OCI-LY3 (cell line): ENCODE measurements around the gene ALDH5A1.
A peak's percentile ranks its signal among the peaks of the same experiment; 100 is the strongest.

ENCODE experiments used
- H2AFZ ChIP-seq: fragments of 200-600, 300-600 bp; shearing (Covaris generic); 2 replicates; pipeline ENCODE4 v1.6.0; 2014; ENCODE audit warnings: antibody characterized with exemption, low read depth, low read length
- H3K27ac ChIP-seq: fragments of 200-600, 300-600 bp; sonication (generic); 2 replicates; pipeline ENCODE4 v1.5.1; 2014; ENCODE audit warnings: mild to moderate bottlenecking, low read length, moderate library complexity, mixed read lengths
- H3K27me3 ChIP-seq: fragments of 200-600, 300-600 bp; sonication (generic); 2 replicates; pipeline ENCODE4 v1.6.1; 2014; ENCODE audit warnings: low read depth, low read length, mixed read lengths
- H3K36me3 ChIP-seq: fragments of 200-600, 300-600 bp; sonication (generic); replicated peaks from 2 replicates; pipeline ENCODE3; 2014; ENCODE audit warnings: low read depth, low read length, mixed read lengths
- H3K4me1 ChIP-seq: fragments of 300-600, 200-600 bp; sonication (generic); 2 replicates; pipeline ENCODE4 v1.6.1; 2014; ENCODE audit warnings: low read length, mixed read lengths
- H3K4me2 ChIP-seq: fragments of 200-600, 300-600 bp; sonication (generic); 2 replicates; pipeline ENCODE4 v1.6.1; 2014; ENCODE audit warnings: low read length, mixed read lengths
- H3K4me3 ChIP-seq: fragments of 300-600, 200-600 bp; sonication (generic); 2 replicates; pipeline ENCODE4 v1.5.1; 2014; ENCODE audit warnings: antibody characterized with exemption, mild to moderate bottlenecking, low read length, moderate library complexity
- H3K79me2 ChIP-seq: fragments of 300-600, 200-600 bp; shearing (Covaris generic); 2 replicates; pipeline ENCODE4 v1.6.1; 2014; ENCODE audit warnings: mild to moderate bottlenecking, low read length, mixed read lengths
- H3K9ac ChIP-seq: fragments of 300-600, 200-600 bp; shearing (Covaris generic); 2 replicates; pipeline ENCODE4 v1.6.0; 2014; ENCODE audit warnings: mild to moderate bottlenecking, low read length, moderate library complexity
- H3K9me3 ChIP-seq: fragments of 200-600, 300-600 bp; shearing (Covaris generic); 2 replicates; pipeline ENCODE4 v1.6.1; 2014; ENCODE audit warnings: low read length, mixed read lengths; ENCODE audit not compliant: insufficient read depth
- H4K20me1 ChIP-seq: fragments of 200-600, 300-600 bp; sonication (generic); 2 replicates; pipeline ENCODE4 v1.6.1; 2016; ENCODE audit warnings: low read length, mixed read lengths; ENCODE audit not compliant: insufficient read depth
- CTCF ChIP-seq: fragments of 200-600, 300-600 bp; sonication (generic); IDR thresholded peaks from 2 replicates; pipeline ENCODE4 v1.5.1; 2014; ENCODE audit warnings: antibody characterized with exemption, low read length, low read depth
- EZH2phosphoT487 ChIP-seq: fragments of 200-600 bp; shearing (Covaris generic); IDR thresholded peaks from 2 replicates; pipeline ENCODE4 v1.6.1; 2018; ENCODE audit warnings: antibody characterized with exemption, mixed run types, low read depth

The ALDH5A1 gene

DNA sequence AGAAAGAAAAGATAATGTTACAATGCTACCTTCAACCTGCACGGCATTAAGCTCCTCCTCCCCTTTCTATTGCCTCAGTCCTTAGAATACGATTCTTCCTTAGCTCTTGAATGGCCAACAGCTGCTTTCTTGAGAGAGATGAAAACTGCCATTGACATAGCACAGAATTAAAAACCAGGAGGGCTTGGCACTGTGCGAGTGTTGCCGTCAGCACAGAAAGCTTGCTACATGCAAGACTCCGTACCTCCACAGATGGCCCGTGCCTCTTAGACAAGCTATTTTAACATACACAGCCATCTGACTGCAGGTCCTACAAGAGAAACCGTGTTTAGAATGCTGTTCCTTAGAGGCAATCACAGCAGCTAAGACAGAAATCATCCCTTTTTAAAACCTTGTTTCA, 51.7 kb downstream of the ALDH5A1 start:
- Histone ChIP-seq H3K79me2 (no peaks in the 10 kb centered on the region), H3K27ac (no peak overlapping the region), H4K20me1 (no peaks in the 10 kb centered on the region), H3K4me3 (no peak overlapping the region), H3K36me3 (no peaks in the 10 kb centered on the region), H3K9me3 (no peaks in the 10 kb centered on the region), H3K27me3 (no peaks in the 10 kb centered on the region), H3K4me2 (no peak overlapping the region), H2AFZ (no peak overlapping the region), H3K4me1 (peaks cover 7% of the 10 kb centered on the region; the same call in 1 of the 2 replicates), H3K9ac (no peak overlapping the region)
- TF ChIP-seq EZH2phosphoT487 (no peak), CTCF (no peak)

DNA sequence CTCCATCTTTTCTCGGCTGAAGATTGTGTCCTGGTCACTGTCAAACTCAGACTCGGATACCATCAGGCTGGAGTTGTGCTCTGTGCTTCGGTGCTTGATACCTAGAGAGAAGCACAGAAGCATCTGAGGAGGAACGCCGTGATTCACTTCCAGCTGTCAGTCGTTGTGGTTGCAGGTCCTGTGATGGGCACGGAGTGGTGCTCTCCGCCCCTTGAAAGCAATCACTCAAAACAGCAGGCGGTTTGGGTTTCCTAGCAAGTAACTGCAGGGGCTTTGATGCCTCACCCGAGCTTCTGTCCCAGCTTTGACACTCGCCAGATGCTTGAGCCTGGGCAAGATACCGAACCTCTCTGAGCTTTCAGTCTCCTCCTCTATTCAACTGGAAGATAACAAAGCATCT, 52.5 kb downstream of the ALDH5A1 start:
- Histone ChIP-seq H3K4me1 (peaks cover 7% of the 10 kb centered on the region; the same call in 1 of the 2 replicates), H3K9me3 (no peaks in the 10 kb centered on the region), H2AFZ (no peak overlapping the region), H3K27me3 (no peaks in the 10 kb centered on the region), H3K4me3 (peak overlapping the region; percentile 51), H4K20me1 (no peaks in the 10 kb centered on the region), H3K79me2 (no peaks in the 10 kb centered on the region), H3K27ac (no peak overlapping the region), H3K36me3 (no peaks in the 10 kb centered on the region), H3K9ac (no peak overlapping the region), H3K4me2 (peak overlapping the region; percentile 72)
- TF ChIP-seq EZH2phosphoT487 (no peak), CTCF (peak; percentile 54)

GRCh38 chr6:24549158-24549557, 54.4 kb downstream of the ALDH5A1 start:
- Histone ChIP-seq H3K4me3 (no peak overlapping the region), H3K4me1 (peaks cover 7% of the 10 kb centered on the region; the same call in 1 of the 2 replicates), H3K79me2 (no peaks in the 10 kb centered on the region), H3K27me3 (no peaks in the 10 kb centered on the region), H3K27ac (no peak overlapping the region), H2AFZ (no peak overlapping the region), H3K36me3 (no peaks in the 10 kb centered on the region), H3K9me3 (no peaks in the 10 kb centered on the region), H4K20me1 (no peaks in the 10 kb centered on the region), H3K9ac (no peak overlapping the region), H3K4me2 (no peak overlapping the region)
- no peak for TF ChIP-seq EZH2phosphoT487
- no peak for TF ChIP-seq CTCF

- H3K4me2 ChIP-seq, result no peak overlapping the region
- H3K9ac ChIP-seq, result no peak overlapping the region
These were observed 55.0 kb downstream of the ALDH5A1 start for GRCh38 chr6:24549674-24550353.

More at GRCh38 chr6:24549674-24550353, 55.0 kb downstream of the ALDH5A1 start:
- no peak for TF ChIP-seq EZH2phosphoT487
- TF ChIP-seq CTCF, result no peak
- H3K36me3 ChIP-seq, result no peaks in the 10 kb centered on the region
- no peaks in the 10 kb centered on the region for H3K27me3 ChIP-seq
- no peaks in the 10 kb centered on the region for H3K9me3 ChIP-seq
- peaks cover 7% of the 10 kb centered on the region; the same call in 1 of the 2 replicates for H3K4me1 ChIP-seq
- no peaks in the 10 kb centered on the region for H3K79me2 ChIP-seq
- H3K27ac ChIP-seq, result no peak overlapping the region
- no peaks in the 10 kb centered on the region for H4K20me1 ChIP-seq
- no peak overlapping the region for H3K4me3 ChIP-seq
- H2AFZ ChIP-seq, result no peak overlapping the region
